Stimulated activated effector memory CD8-positive, alpha-beta T cell treated with anti-CD3 and anti-CD28 coated beads, Interleukin-12 subunit alpha, Interleukin-12 subunit beta, amount 100 ng/mL, for 72 hours (primary cell): ENCODE data around the gene ARHGEF38.

ENCODE experiments used
- ATAC-seq: fragments of 150-1000 bp; cut with Tn5 transposase; 2 replicates; pipeline ENCODE4 v1.10.0; 2021
- DNase-seq, 2 donors: peaks; one replicate each; pipeline ENCODE4 v3.0.0; 2021 to 2022; ENCODE audit warnings: low spot score in 2 of 2
- H3K27ac Mint-ChIP-seq: one replicate; pipeline ENCODE4 v1.8.0; 2022; ENCODE audit warnings: mild to moderate bottlenecking, mixed read lengths
- H3K36me3 Mint-ChIP-seq: one replicate; pipeline ENCODE4 v1.8.0; 2022; ENCODE audit warnings: mild to moderate bottlenecking, mixed read lengths
- H3K4me1 Mint-ChIP-seq: one replicate; pipeline ENCODE4 v1.8.0; 2022; ENCODE audit warnings: mixed read lengths
- H3K4me3 Mint-ChIP-seq: one replicate; pipeline ENCODE4 v1.8.0; 2022; ENCODE audit warnings: mild to moderate bottlenecking, mixed read lengths
- H3K9me3 Mint-ChIP-seq: one replicate; pipeline ENCODE4 v1.8.0; 2022; ENCODE audit warnings: mixed read lengths

ARHGEF38 gene

GRCh38 chr4:105620640-105621323 lies 68.4 kb downstream of the ARHGEF38 start:
- Mint-ChIP-seq H3K27ac (no peak overlapping the region), H3K4me3 (no peak overlapping the region), H3K36me3 (no peaks in the 10 kb centered on the region), H3K4me1 (no peaks in the 10 kb centered on the region), H3K9me3 (no peaks in the 10 kb centered on the region)
- ATAC-seq = no peak
- DNase-seq = no peak

GRCh38 chr4:105622269-105622668 lies 69.8 kb downstream of the ARHGEF38 start:
- DNase-seq (no peak), ATAC-seq (no peak)
- Mint-ChIP-seq H3K9me3 (no peaks in the 10 kb centered on the region), H3K27ac (no peak overlapping the region), H3K36me3 (no peaks in the 10 kb centered on the region), H3K4me1 (no peaks in the 10 kb centered on the region), H3K4me3 (no peak overlapping the region)

- H3K9me3 Mint-ChIP-seq = no peaks in the 10 kb centered on the region
- H3K27ac Mint-ChIP-seq = no peak overlapping the region
- H3K4me1 Mint-ChIP-seq = no peaks in the 10 kb centered on the region
- no peak for DNase-seq
- no peak for ATAC-seq
- H3K36me3 Mint-ChIP-seq = no peaks in the 10 kb centered on the region
- no peak overlapping the region for H3K4me3 Mint-ChIP-seq
Measured at GRCh38 chr4:105623099-105623498, 70.7 kb downstream of the ARHGEF38 start.

GRCh38 chr4:105624530-105624929 lies 72.1 kb downstream of the ARHGEF38 start:
- no peak for DNase-seq
- Mint-ChIP-seq H3K27ac (no peak overlapping the region), H3K4me1 (no peaks in the 10 kb centered on the region), H3K9me3 (no peaks in the 10 kb centered on the region), H3K4me3 (no peak overlapping the region), H3K36me3 (no peaks in the 10 kb centered on the region)
- ATAC-seq = peak; percentile 28

GRCh38 chr4:105625214-105625613 lies 72.8 kb downstream of the ARHGEF38 start:
- no peak overlapping the region for H3K4me3 Mint-ChIP-seq
- H3K36me3 Mint-ChIP-seq = no peaks in the 10 kb centered on the region
- H3K9me3 Mint-ChIP-seq = no peaks in the 10 kb centered on the region
- no peaks in the 10 kb centered on the region for H3K4me1 Mint-ChIP-seq
- H3K27ac Mint-ChIP-seq = no peak overlapping the region
- ATAC-seq = no peak
- DNase-seq = no peak

- Mint-ChIP-seq H3K4me1 (no peaks in the 10 kb centered on the region), H3K9me3 (no peaks in the 10 kb centered on the region), H3K4me3 (no peak overlapping the region), H3K36me3 (no peaks in the 10 kb centered on the region), H3K27ac (no peak overlapping the region)
- no peak for ATAC-seq
- DNase-seq = no peak
Measured at GRCh38 chr4:105626846-105627245, 74.4 kb downstream of the ARHGEF38 start.

GRCh38 chr4:105627620-105628019 lies 75.2 kb downstream of the ARHGEF38 start:
- no peak overlapping the region for H3K4me3 Mint-ChIP-seq

GRCh38 chr4:105630670-105631655 lies 78.5 kb downstream of the ARHGEF38 start:
- no peaks in the 10 kb centered on the region for H3K9me3 Mint-ChIP-seq
- H3K36me3 Mint-ChIP-seq = no peaks in the 10 kb centered on the region
- no peak overlapping the region for H3K27ac Mint-ChIP-seq
- H3K4me3 Mint-ChIP-seq = no peak overlapping the region
- DNase-seq (no peak), ATAC-seq (no peak)
- H3K4me1 Mint-ChIP-seq = no peaks in the 10 kb centered on the region

More at GRCh38 chr4:105627620-105628019, 75.2 kb downstream of the ARHGEF38 start:
- H3K4me1 Mint-ChIP-seq = no peaks in the 10 kb centered on the region
- ATAC-seq (no peak), DNase-seq (no peak)
- H3K36me3 Mint-ChIP-seq = no peaks in the 10 kb centered on the region
- no peak overlapping the region for H3K27ac Mint-ChIP-seq
- H3K9me3 Mint-ChIP-seq = no peaks in the 10 kb centered on the region

GRCh38 chr4:105631818-105632400 lies 79.5 kb downstream of the ARHGEF38 start:
- Mint-ChIP-seq H3K36me3 (no peaks in the 10 kb centered on the region), H3K9me3 (no peaks in the 10 kb centered on the region), H3K4me1 (no peaks in the 10 kb centered on the region), H3K4me3 (no peak overlapping the region), H3K27ac (no peak overlapping the region)
- DNase-seq (no peak), ATAC-seq (no peak)

GRCh38 chr4:105632599-105632998 lies 80.2 kb downstream of the ARHGEF38 start:
- H3K9me3 Mint-ChIP-seq = no peaks in the 10 kb centered on the region
- no peak for DNase-seq
- no peak for ATAC-seq
- H3K4me3 Mint-ChIP-seq = no peak overlapping the region
- no peaks in the 10 kb centered on the region for H3K4me1 Mint-ChIP-seq
- H3K36me3 Mint-ChIP-seq = no peaks in the 10 kb centered on the region
- no peak overlapping the region for H3K27ac Mint-ChIP-seq

GRCh38 chr4:105633241-105633640 lies 80.8 kb downstream of the ARHGEF38 start:
- DNase-seq = no peak
- Mint-ChIP-seq H3K36me3 (no peaks in the 10 kb centered on the region), H3K9me3 (no peaks in the 10 kb centered on the region), H3K4me3 (no peak overlapping the region), H3K27ac (no peak overlapping the region), H3K4me1 (no peaks in the 10 kb centered on the region)
- ATAC-seq = no peak

GRCh38 chr4:105634402-105635080 lies 82.1 kb downstream of the ARHGEF38 start:
- Mint-ChIP-seq H3K9me3 (no peaks in the 10 kb centered on the region), H3K27ac (no peak overlapping the region), H3K36me3 (no peaks in the 10 kb centered on the region), H3K4me1 (no peaks in the 10 kb centered on the region), H3K4me3 (no peak overlapping the region)
- DNase-seq (no peak), ATAC-seq (no peak)

- Mint-ChIP-seq H3K4me1 (no peaks in the 10 kb centered on the region), H3K27ac (no peak overlapping the region), H3K9me3 (no peaks in the 10 kb centered on the region), H3K36me3 (no peaks in the 10 kb centered on the region), H3K4me3 (no peak overlapping the region)
- DNase-seq (no peak), ATAC-seq (no peak)
Measured at GRCh38 chr4:105637408-105638176, 85.2 kb downstream of the ARHGEF38 start.

GRCh38 chr4:105641845-105642244 lies 89.4 kb downstream of the ARHGEF38 start:
- Mint-ChIP-seq H3K4me3 (no peak overlapping the region), H3K9me3 (no peaks in the 10 kb centered on the region), H3K27ac (no peak overlapping the region), H3K4me1 (no peaks in the 10 kb centered on the region), H3K36me3 (no peaks in the 10 kb centered on the region)
- DNase-seq = no peak
- no peak for ATAC-seq
